CD14-positive monocyte (primary cell): ENCODE measurements around the gene CXADR. TPM values are rescaled to one million over a fixed set of nuclear protein-coding genes. Genes with fewer than 3 reads are reported as not detected.

Experiments used
- DNase-seq, 3 donors: peaks; one replicate each; pipeline ENCODE4 v3.0.0-alpha.2; 2011 to 2022
- H2AFZ ChIP-seq: 2 replicates; pipeline ENCODE4 v1.6.0; 2012; ENCODE audit warnings: mild to moderate bottlenecking, low read depth, low read length, inconsistent platforms; ENCODE audit not compliant: insufficient read depth, poor library complexity, severe bottlenecking
- H3K27ac ChIP-seq, 2 donors: 1 replicate in 1 of 2; 2 replicates in 1 of 2; pipeline ENCODE4 v1.5.1; 2012 to 2013; ENCODE audit warnings: low read length in 2 of 2, control low read depth in 1 of 2, inconsistent platforms in 1 of 2, low read depth in 1 of 2, mild to moderate bottlenecking in 1 of 2
- H3K27me3 ChIP-seq, 2 donors: one replicate each; pipeline versions ENCODE4 v1.6.0 to v1.6.1; 2011 to 2013; ENCODE audit warnings: low read length in 2 of 2; ENCODE audit not compliant: control insufficient read depth in 2 of 2, insufficient read depth in 2 of 2
- H3K36me3 ChIP-seq, 2 donors: replicated peaks in 1 of 2; 1 replicate in 1 of 2; 2 replicates in 1 of 2; pipeline versions ENCODE4 v1.5.1 to v1.6.1; 2012 to 2013; ENCODE audit warnings: low read length in 2 of 2, control low read depth in 1 of 2, inconsistent platforms in 1 of 2, mild to moderate bottlenecking in 1 of 2; ENCODE audit not compliant: insufficient read depth in 2 of 2, control insufficient read depth in 1 of 2
- H3K4me1 ChIP-seq, 2 donors: 1 replicate in 1 of 2; 2 replicates in 1 of 2; pipeline versions ENCODE4 v1.5.1 to v1.6.1; 2012 to 2013; ENCODE audit warnings: low read length in 2 of 2, control low read depth in 1 of 2, inconsistent platforms in 1 of 2, mild to moderate bottlenecking in 1 of 2, moderate library complexity in 1 of 2; ENCODE audit not compliant: insufficient read depth in 2 of 2, control insufficient read depth in 1 of 2
- H3K4me2 ChIP-seq: replicated peaks from 2 replicates; pipeline ENCODE3; 2012; ENCODE audit warnings: low read length, moderate library complexity, mild to moderate bottlenecking; ENCODE audit not compliant: poor library complexity, severe bottlenecking; ENCODE audit errors: extremely low read depth
- H3K4me3 ChIP-seq, 3 experiments: fragments of 200-600 bp in 1 of 3; sonication (generic) in 1 of 3; replicated peaks in 1 of 3; 1 replicate in 2 of 3; 2 replicates in 1 of 3; pipeline ENCODE4 v1.5.1; 2011 to 2013; ENCODE audit warnings: low read length in 3 of 3, mild to moderate bottlenecking in 3 of 3, control low read depth in 2 of 3, low read depth in 2 of 3, inconsistent platforms in 1 of 3, moderate library complexity in 1 of 3
- H3K79me2 ChIP-seq: 2 replicates; pipeline ENCODE4 v1.6.0; 2012; ENCODE audit warnings: mild to moderate bottlenecking, control low read depth, inconsistent platforms, low read length, moderate library complexity; ENCODE audit not compliant: insufficient read depth
- H3K9ac ChIP-seq: 2 replicates; pipeline ENCODE4 v1.6.0; 2017; ENCODE audit warnings: low read length, mild to moderate bottlenecking; ENCODE audit not compliant: insufficient read depth, poor library complexity, severe bottlenecking
- H3K9me3 ChIP-seq, 2 donors: replicated peaks in 1 of 2; 1 replicate in 1 of 2; 2 replicates in 1 of 2; pipeline versions ENCODE4 v1.5.1 to v1.6.1; 2012 to 2013; ENCODE audit warnings: low read length in 2 of 2, control low read depth in 1 of 2; ENCODE audit not compliant: control insufficient read depth in 1 of 2, insufficient read depth in 1 of 2
- H4K20me1 ChIP-seq: 2 replicates; pipeline ENCODE4 v1.6.0; 2012; ENCODE audit warnings: mild to moderate bottlenecking, low read length, control low read depth, moderate library complexity; ENCODE audit not compliant: insufficient read depth
- H3K27ac Mint-ChIP-seq, 7 donors: one replicate each; pipeline ENCODE4 v1.8.0; 2020; ENCODE audit warnings: mild to moderate bottlenecking in 7 of 7, mixed read lengths in 7 of 7, moderate library complexity in 6 of 7, inconsistent platforms in 2 of 7
- H3K27me3 Mint-ChIP-seq, 3 donors: one replicate each; pipeline ENCODE4 v1.8.0; 2021 to 2022; ENCODE audit warnings: low read depth in 3 of 3, mild to moderate bottlenecking in 3 of 3, mixed read lengths in 3 of 3, moderate library complexity in 3 of 3, inconsistent platforms in 1 of 3
- H3K36me3 Mint-ChIP-seq, 2 donors: one replicate each; pipeline ENCODE4 v1.8.0; 2020; ENCODE audit warnings: mixed read lengths in 2 of 2, inconsistent platforms in 1 of 2, mild to moderate bottlenecking in 1 of 2
- H3K4me1 Mint-ChIP-seq: one replicate; pipeline ENCODE4 v1.8.0; 2020; ENCODE audit warnings: mild to moderate bottlenecking, mixed read lengths
- H3K4me3 Mint-ChIP-seq, 2 donors: one replicate each; pipeline ENCODE4 v1.8.0; 2020; ENCODE audit warnings: mild to moderate bottlenecking in 2 of 2, mixed read lengths in 2 of 2, moderate library complexity in 1 of 2
- H3K9me3 Mint-ChIP-seq, 7 donors: one replicate each; pipeline ENCODE4 v1.8.0; 2020 to 2022; ENCODE audit warnings: mixed read lengths in 7 of 7, mild to moderate bottlenecking in 6 of 7, moderate library complexity in 6 of 7, inconsistent platforms in 2 of 7
- CTCF ChIP-seq: fragments of 200-600 bp; IDR thresholded peaks from one replicate; pipeline ENCODE4 v1.8.0; 2022; ENCODE audit warnings: antibody characterized with exemption, mild to moderate bottlenecking
- WGBS: methylation state at CpG from one replicate; pipeline ENCODE4 v1.1.5; 2013; ENCODE audit warnings: missing lambda C conversion rate; ENCODE audit not compliant: insufficient coverage; 5-methylcytosine and 5-hydroxymethylcytosine counted together
- intact Hi-C, 2 donors: fragments of 100-400 bp; cut with micrococcal nuclease; formaldehyde crosslinking; loops; one replicate each; pipeline versions ENCODE4 v1.15.0 to v1.15.1; 2023
- polyA plus RNA-seq, 3 donors: library from polyadenylated mRNA; depleted of rRNA in 1 of 3; unstranded in 2 of 3; stranded (reverse) in 1 of 3; fragments of 300-500 nt in 2 of 3; fragments of >200 nt in 1 of 3; fragmentation: Illumina TruSeq in 2 of 3; gene quantifications; 1 replicate in 2 of 3; 2 replicates in 1 of 3; pipeline ENCODE4 v1.2.3, GENCODE V29; 2012 to 2021

The CXADR gene
- polyA plus RNA-seq, 3 donors, result not detected

GRCh38 chr21:17577701-17578100 lies 64.9 kb downstream of the CXADR start:
- no peaks in the 10 kb centered on the region for H3K9me3 ChIP-seq
- no peak overlapping the region for H3K4me3 ChIP-seq
- no peaks in the 10 kb centered on the region for H3K36me3 ChIP-seq
- Mint-ChIP-seq H3K27ac (no peak overlapping the region), H3K36me3 (no peaks in the 10 kb centered on the region), H3K4me3 (no peak overlapping the region), H3K9me3 (no peaks in the 10 kb centered on the region), H3K4me1 (no peaks in the 10 kb centered on the region), H3K27me3 (peaks cover 0 to 14% (median 5%) of the 10 kb centered on the region in 3 donors)
- no peak for DNase-seq
- H3K4me1 ChIP-seq, result no peaks in the 10 kb centered on the region
- H2AFZ ChIP-seq, result no peak overlapping the region
- intact Hi-C loops, result no loop called here
- H3K27me3 ChIP-seq, result no peaks in the 10 kb centered on the region
- H3K27ac ChIP-seq, result no peak overlapping the region
- no peaks in the 10 kb centered on the region for H3K79me2 ChIP-seq
- H3K4me2 ChIP-seq, result no peak overlapping the region
- no peaks in the 10 kb centered on the region for H4K20me1 ChIP-seq
- no peak for TF ChIP-seq CTCF
- 80% methylated on average over 1 of the region's 1 CpG for WGBS
- no peak overlapping the region for H3K9ac ChIP-seq

DNA sequence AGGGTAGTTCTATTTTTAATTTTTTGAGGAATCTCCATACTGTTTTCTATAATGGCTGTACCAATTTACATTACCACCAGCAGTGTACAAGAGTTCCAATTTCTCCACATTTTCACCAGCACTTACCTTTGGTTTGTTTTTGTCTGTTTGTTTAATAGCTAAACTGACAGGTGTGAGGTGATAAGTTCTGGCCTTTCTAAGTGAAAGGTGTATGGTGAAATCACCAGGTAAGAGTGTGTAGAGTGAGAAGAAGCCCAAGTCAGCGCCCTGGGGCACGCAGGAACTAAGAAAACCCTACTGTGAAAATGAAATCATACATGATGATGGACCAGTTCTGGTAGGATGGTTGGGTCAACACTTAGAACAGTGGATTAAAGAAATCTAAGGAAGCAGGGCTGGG lies 65.3 kb downstream of the CXADR start:
- DNase-seq, result no peak
- H3K27ac ChIP-seq, result no peak overlapping the region
- H3K27ac Mint-ChIP-seq, result no peak overlapping the region
- no peaks in the 10 kb centered on the region for H3K36me3 Mint-ChIP-seq
- no peak for TF ChIP-seq CTCF
- H3K9me3 Mint-ChIP-seq, result no peaks in the 10 kb centered on the region
- intact Hi-C loops, result no loop called here
- H3K4me3 Mint-ChIP-seq, result no peak overlapping the region
- peaks cover 0 to 16% (median 5%) of the 10 kb centered on the region in 3 donors for H3K27me3 Mint-ChIP-seq
- no peaks in the 10 kb centered on the region for H3K27me3 ChIP-seq
- H3K4me3 ChIP-seq, result no peak overlapping the region
- H3K36me3 ChIP-seq, result no peaks in the 10 kb centered on the region
- H3K4me1 Mint-ChIP-seq, result no peaks in the 10 kb centered on the region
- H4K20me1 ChIP-seq, result no peaks in the 10 kb centered on the region
- no peak overlapping the region for H2AFZ ChIP-seq
- H3K4me2 ChIP-seq, result no peak overlapping the region
- H3K9me3 ChIP-seq, result no peaks in the 10 kb centered on the region
- WGBS, result no CpG with 5 or more reads among the region's 2 CpGs
- H3K79me2 ChIP-seq, result no peaks in the 10 kb centered on the region
- H3K4me1 ChIP-seq, result no peaks in the 10 kb centered on the region
- H3K9ac ChIP-seq, result no peak overlapping the region
